22Rv1 (cell line): Measurements from ENCODE around the gene SIRT2.
"Not testable (repeated sequence)": the region's sequence is repeated elsewhere in the genome, so short reads cannot be mapped to it uniquely, and the experiment has no call there.

Source experiments
- H3K27ac ChIP-seq: fragments of 450-650 bp; 2 replicates; pipeline ENCODE4 v1.5.1; 2017
- ZFX ChIP-seq: fragments of 450-650 bp; IDR thresholded peaks from 2 replicates; pipeline ENCODE4 v1.6.1; 2017; ENCODE audit warnings: antibody characterized with exemption, borderline replicate concordance
- TF ChIP-seq, protein P1 (sequence below): fragments of 450-650 bp; IDR thresholded peaks from 2 replicates; pipeline ENCODE4 v1.5.1; 2017; ENCODE audit warnings: mild to moderate bottlenecking

The SIRT2 gene

DNA sequence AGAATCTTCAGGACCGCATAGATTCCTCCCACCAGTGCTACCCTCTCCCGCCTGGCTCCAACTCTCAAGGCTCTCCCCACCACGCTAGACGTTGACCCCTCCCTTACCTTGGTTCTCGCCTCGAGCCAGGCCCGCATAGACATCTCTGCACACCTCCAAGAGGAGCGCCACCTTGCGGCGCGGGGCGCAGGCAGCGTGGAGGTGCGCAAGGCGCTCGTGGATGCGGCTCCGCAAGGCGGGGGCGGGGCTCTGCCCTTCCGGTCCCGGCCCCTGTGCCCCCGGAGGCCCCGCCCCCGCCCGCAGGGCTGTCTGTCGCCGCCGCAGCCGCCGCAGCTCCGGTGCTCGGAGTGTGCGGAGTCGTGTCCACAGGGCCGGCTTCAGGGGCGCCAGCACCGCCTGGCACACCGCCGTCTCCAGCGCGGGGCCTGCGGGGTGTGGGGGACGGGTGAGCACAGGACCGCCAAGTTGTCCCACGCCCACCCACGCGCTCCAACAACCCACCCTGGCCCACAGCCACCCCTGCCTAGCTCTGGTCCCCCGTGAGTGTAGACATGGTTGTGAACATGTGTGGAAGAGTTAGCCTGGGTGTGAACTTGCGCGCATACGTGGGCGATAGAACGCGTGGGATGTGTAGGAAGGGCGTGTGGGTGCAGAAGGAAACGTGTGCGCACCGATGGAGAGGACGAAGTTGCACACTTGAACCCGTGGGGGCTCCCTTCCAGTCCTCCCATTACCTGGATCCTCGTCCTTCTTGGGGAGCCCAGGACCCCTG, 29.4 kb downstream of the SIRT2 start:
- H3K27ac ChIP-seq, result peak overlapping the region; percentile 48

DNA sequence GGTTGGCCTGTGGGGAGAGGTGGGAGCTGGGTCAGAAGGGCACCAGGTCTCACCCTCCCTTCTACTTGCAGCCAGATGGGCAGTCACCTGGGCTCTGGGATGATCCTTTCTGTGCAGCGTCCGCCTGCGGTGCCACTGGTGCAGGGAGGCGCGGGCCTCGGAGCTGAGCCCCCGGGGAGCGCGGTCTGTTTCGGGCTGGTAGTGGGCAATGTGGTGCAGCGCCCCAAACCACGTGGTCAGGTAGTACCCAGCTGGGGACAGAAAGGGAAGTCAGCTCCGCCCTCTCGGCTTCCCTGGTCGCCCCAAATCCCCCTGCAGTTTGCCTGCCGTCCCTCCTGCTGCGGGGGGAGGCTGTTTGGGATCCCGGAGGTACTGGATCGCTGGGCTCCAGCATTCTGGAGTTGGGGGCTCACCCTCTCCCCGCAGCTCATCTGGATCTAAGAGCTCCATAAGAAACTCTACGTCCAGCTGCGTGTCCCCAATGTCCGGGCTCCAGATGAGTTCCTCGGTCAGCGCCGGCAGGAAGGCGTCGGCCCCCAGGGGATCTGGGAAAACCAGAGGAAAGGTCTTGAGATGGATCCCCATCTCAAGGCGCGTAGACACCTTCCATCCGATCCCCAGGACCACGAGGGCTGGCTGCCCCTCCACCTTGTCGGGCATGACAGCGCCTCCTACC, 30.1 kb downstream of the SIRT2 start:
- H3K27ac ChIP-seq, result peak overlapping the region; percentile 48
- no peak for TF ChIP-seq ZFX
- TF ChIP-seq, protein P1, sequence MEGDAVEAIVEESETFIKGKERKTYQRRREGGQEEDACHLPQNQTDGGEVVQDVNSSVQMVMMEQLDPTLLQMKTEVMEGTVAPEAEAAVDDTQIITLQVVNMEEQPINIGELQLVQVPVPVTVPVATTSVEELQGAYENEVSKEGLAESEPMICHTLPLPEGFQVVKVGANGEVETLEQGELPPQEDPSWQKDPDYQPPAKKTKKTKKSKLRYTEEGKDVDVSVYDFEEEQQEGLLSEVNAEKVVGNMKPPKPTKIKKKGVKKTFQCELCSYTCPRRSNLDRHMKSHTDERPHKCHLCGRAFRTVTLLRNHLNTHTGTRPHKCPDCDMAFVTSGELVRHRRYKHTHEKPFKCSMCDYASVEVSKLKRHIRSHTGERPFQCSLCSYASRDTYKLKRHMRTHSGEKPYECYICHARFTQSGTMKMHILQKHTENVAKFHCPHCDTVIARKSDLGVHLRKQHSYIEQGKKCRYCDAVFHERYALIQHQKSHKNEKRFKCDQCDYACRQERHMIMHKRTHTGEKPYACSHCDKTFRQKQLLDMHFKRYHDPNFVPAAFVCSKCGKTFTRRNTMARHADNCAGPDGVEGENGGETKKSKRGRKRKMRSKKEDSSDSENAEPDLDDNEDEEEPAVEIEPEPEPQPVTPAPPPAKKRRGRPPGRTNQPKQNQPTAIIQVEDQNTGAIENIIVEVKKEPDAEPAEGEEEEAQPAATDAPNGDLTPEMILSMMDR, result no peak

More for the DNA sequence above, 29.4 kb downstream of the SIRT2 start:
- TF ChIP-seq, protein P1, result peak; percentile 96
- TF ChIP-seq ZFX, result no peak

DNA sequence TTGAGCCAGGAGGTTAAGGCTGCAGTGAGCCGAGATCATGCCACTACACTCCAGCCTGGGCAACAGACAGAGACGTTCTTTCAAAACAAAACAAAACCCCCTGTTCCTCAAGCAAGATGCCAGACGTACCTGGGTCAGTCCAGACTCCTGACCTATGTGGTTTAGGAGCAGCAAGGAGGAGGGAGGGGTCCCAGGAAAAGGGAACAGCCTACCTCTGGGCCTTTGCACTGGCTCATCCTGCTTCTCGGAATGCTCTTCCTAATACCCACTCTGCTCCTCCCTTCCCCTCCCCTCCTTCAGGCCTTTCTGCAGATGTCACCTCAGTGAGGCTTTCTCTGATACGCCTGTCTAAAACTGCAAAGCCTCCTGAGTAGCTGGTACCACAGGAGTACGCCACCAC, 30.9 kb downstream of the SIRT2 start:
- H3K27ac ChIP-seq, result no peak overlapping the region
- TF ChIP-seq ZFX, result no peak
- TF ChIP-seq, protein P1, result no peak

DNA sequence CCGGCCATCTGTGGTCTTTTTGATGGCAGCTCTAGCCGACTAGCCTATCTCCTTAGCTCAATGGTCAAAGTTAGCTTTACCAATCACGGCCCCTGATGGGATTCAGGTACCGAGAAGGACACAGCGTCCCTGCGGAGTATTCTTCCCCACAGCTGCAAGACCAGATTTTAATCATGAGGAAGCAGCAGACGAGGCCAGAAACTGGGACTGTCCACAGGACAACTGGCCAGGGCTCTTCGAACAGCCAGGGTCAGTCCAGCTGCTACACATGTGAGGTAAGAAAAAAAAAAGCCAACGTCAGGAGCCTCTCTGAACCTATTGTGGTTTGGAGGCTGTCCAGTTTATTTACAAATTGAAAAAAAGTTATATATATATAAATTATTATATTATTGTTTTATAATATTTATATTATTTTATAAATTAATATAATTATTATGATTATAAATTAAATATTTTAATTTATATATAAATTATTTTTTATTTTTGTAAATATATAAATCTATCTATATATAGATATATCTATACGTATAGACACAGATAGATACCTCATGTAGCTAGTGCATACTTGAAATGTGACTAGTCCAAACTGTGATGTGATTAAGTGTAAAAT, 32.1 kb downstream of the SIRT2 start:
- no peak overlapping the region for H3K27ac ChIP-seq
- TF ChIP-seq, protein P1, result no peak
- no peak for TF ChIP-seq ZFX

DNA sequence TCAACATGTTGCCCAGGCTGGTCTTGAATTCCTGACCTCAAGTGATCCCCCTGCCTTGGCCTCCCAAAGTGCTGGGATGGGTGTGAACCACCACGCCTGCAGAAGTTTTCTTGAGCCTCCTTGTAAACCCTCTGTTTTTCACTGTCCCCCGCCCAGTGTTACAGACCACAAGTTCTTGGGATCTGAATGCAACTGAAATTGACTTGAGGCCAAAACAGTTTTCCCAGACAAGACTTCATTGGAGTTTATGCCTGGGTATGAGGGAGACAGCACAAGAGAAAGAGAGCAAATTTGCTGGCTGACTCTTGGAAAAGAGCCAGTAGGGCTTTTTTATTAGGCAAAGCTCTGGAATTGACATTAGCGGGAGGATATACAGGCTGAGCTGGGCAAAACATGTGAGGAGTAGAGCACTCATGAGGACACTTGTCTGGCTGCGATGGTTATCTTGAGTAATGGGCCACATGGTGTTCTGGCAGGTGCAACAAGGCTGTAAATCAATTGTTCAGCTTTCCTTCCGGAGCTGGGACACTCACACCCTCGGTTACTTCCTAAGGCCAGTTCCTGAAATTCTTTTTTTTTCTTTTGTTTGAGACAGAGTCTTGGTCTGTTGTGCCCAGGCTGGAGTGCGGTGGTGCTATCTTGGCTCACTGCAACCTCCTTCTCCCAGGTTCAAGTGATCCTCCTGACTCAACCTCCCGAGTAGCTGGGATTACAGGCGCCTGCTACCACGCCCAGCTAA, 36.9 kb downstream of the SIRT2 start:
- H3K27ac ChIP-seq, result peak overlapping the region; percentile 55
- TF ChIP-seq, protein P1, result no peak
- TF ChIP-seq ZFX, result no peak

DNA sequence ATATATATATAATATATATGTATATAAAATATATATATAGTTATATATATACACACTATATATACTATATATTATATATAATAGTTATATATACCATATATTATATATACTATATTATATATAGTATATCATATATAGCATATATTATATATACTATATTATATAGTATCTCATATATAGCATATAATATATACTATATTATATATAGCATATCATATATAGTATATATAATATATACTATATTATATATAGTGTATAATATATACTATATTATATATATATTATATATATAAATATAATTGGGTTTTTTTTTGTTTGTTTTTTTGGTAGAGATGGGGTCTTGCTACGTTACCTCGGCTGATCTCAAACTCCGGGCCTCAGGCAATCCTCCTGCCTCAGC, 38.0 kb downstream of the SIRT2 start:
- TF ChIP-seq, protein P1, result no peak
- no peak for TF ChIP-seq ZFX
- H3K27ac ChIP-seq, result no peak overlapping the region

DNA sequence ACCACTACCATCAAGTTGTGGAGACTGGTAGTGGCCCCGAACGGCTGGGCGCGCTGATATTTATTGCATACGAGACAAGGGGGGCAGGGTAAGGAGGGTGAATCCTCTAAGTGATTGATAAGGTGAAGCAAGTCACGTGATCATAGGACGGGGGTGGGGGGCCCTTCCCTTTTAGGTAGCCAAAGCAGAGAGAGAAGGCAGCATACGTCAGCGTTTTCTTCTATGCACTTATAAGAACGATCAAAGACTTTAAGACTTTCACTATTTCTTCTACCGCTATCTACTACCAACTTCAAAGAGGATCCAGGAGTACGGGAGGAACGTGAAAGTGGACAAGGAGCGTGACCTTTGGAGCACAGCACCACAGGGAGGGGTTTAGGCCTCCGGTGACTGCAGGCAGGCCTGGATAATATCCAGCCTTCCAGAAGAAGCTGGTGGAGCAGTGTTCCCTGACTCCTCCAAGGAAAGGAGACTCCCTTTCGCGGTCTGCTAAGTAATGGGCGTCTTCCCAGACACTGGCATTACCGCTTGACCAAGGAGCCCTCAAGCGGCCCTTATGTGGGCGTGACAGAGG, 39.7 kb downstream of the SIRT2 start:
- H3K27ac ChIP-seq, result not testable (repeated sequence)
